HG02981 (cell line): Measurements from ENCODE around the gene NPSR1.
"Not testable (repeated sequence)": the region's sequence is repeated elsewhere in the genome, so short reads cannot be mapped to it uniquely, and the experiment has no call there.

Source experiments
- ATAC-seq: cut with Tn5 transposase; IDR thresholded peaks from one replicate; pipeline ENCODE4 v1.9.1; 2021; ENCODE audit warnings: mild to moderate bottlenecking, moderate library complexity; ENCODE audit not compliant: unreplicated experiment

NPSR1 gene

GRCh38 chr7:34866222-34866621 is 208.2 kb downstream of the NPSR1 start:
- not testable (repeated sequence) for ATAC-seq

GRCh38 chr7:34867341-34867740 is 209.3 kb downstream of the NPSR1 start:
- ATAC-seq: not testable (repeated sequence)

GRCh38 chr7:34868602-34869001 is 210.6 kb downstream of the NPSR1 start:
- not testable (repeated sequence) for ATAC-seq

- no peak for ATAC-seq
Observed at GRCh38 chr7:34869057-34869456, 211.0 kb downstream of the NPSR1 start.

- ATAC-seq: not testable (repeated sequence)
Observed at GRCh38 chr7:34870041-34870440, 212.0 kb downstream of the NPSR1 start.

GRCh38 chr7:34874329-34874728 is 216.3 kb downstream of the NPSR1 start:
- not testable (repeated sequence) for ATAC-seq

- no peak for ATAC-seq
Observed at GRCh38 chr7:34875481-34875880, 217.5 kb downstream of the NPSR1 start.

- ATAC-seq: not testable (repeated sequence)
Observed at GRCh38 chr7:34878944-34879735, 221.1 kb downstream of the NPSR1 start.

- no peak for ATAC-seq
Observed at GRCh38 chr7:34879871-34880270, 221.9 kb downstream of the NPSR1 start.

GRCh38 chr7:34883855-34884254 is 225.8 kb downstream of the NPSR1 start:
- not testable (repeated sequence) for ATAC-seq

GRCh38 chr7:34886856-34887255 is 228.8 kb downstream of the NPSR1 start:
- no peak for ATAC-seq

GRCh38 chr7:34889951-34890350 is 231.9 kb downstream of the NPSR1 start:
- no peak for ATAC-seq

- no peak for ATAC-seq
Observed at GRCh38 chr7:34895202-34895601, 237.2 kb downstream of the NPSR1 start.
